ENCODE measurements around the gene ADAMTS3. TPM values are rescaled to one million over a fixed set of nuclear protein-coding genes. Genes with fewer than 3 reads are reported as not detected.

Gene ADAMTS3
- total and polyA plus RNA-seq, 2 donors (not counting 3 experiments of a cell fraction or from before 2014, with no cell fraction given): 0.37 to 1.3 TPM

DNA sequence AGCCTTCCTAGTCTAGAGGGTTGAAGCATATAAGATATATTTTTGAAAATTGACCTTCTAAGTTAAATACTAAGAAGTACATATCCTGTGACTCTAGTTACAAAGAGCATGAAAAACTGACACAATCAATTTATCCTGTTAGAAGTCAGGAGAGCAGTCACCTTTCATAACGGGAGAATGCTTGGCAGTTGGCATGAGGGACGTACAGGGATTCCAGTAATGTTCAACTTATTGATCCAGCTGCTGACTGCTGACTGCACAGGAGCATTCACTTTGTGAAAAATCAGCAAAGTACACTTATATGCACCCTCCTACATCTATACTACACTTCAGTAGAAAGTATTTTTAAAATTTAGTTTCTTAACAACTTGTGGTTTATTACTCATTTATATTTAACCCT is 4.2 kb downstream of the ADAMTS3 start:
- Histone ChIP-seq H3K9ac (replicated peaks; ENCODE audit: extremely low read depth, insufficient read depth, low read length) (no peak overlapping the region), H3K4me1 (ENCODE audit: control insufficient read depth, extremely low read depth, insufficient read depth, low read length) (peaks cover 21% of the 10 kb centered on the region), H3K36me3 (ENCODE audit: control insufficient read depth in 2 of 2, extremely low read depth in 1 of 2, insufficient read depth in 2 of 2, low read length in 2 of 2) (no peaks in the 10 kb centered on the region), H3K9me1 (replicated peaks; ENCODE audit: control insufficient read depth, extremely low read depth, insufficient read depth, low read length) (no peaks in the 10 kb centered on the region), H2AFZ (ENCODE audit: low read depth, low read length) (no peak overlapping the region), H3K4me2 (ENCODE audit: insufficient read depth, low read length) (no peak overlapping the region), H3K4me3 (replicated peaks in 1 of 3; ENCODE audit: insufficient read depth in 1 of 3, low read depth in 1 of 3, low read length in 3 of 3) (no peak overlapping the region), H3K79me2 (ENCODE audit: control insufficient read depth, insufficient read depth, low read length) (no peaks in the 10 kb centered on the region), H4K20me1 (replicated peaks; ENCODE audit: control insufficient read depth, extremely low read depth, insufficient read depth, low read length) (no peaks in the 10 kb centered on the region), H3K9me3 (replicated peaks; ENCODE audit: control insufficient read depth, insufficient read depth, low read length) (no peaks in the 10 kb centered on the region), H3K27me3 (ENCODE audit: control insufficient read depth in 2 of 2, insufficient read depth in 2 of 2, low read length in 2 of 2) (no peaks in the 10 kb centered on the region), H3K27ac (ENCODE audit: insufficient read depth, low read depth, low read length) (no peak overlapping the region)
- dilution Hi-C loops (cut with MboI; ENCODE audit: extremely low pct_ligation_motif_present, low sequenced_read_pairs) (no loop called here), intact Hi-C loops (cut with micrococcal nuclease) (loop anchor here (10.0 kb wide), 2 partner anchors 240 to 410 kb away; no protein-coding TSS in a partner anchor)
- DNase-seq (ENCODE audit: low read depth, low spot score): no peak
- BruUV-seq (replicated peaks): no TSS peak
- no peak for TF ChIP-seq GATA2 (IDR thresholded peaks at IDR 0.05; ENCODE audit: insufficient read depth, insufficient read length, low read depth, low read length)
- TF ChIP-seq POLR2AphosphoS5 (IDR thresholded peaks at IDR 0.05; ENCODE audit: insufficient read depth, low read depth, low read length): no peak
- no peak for TF ChIP-seq JUN (IDR thresholded peaks at IDR 0.05; ENCODE audit: borderline replicate concordance, insufficient read depth, insufficient read length, low read depth)
- TF ChIP-seq, protein P1, sequence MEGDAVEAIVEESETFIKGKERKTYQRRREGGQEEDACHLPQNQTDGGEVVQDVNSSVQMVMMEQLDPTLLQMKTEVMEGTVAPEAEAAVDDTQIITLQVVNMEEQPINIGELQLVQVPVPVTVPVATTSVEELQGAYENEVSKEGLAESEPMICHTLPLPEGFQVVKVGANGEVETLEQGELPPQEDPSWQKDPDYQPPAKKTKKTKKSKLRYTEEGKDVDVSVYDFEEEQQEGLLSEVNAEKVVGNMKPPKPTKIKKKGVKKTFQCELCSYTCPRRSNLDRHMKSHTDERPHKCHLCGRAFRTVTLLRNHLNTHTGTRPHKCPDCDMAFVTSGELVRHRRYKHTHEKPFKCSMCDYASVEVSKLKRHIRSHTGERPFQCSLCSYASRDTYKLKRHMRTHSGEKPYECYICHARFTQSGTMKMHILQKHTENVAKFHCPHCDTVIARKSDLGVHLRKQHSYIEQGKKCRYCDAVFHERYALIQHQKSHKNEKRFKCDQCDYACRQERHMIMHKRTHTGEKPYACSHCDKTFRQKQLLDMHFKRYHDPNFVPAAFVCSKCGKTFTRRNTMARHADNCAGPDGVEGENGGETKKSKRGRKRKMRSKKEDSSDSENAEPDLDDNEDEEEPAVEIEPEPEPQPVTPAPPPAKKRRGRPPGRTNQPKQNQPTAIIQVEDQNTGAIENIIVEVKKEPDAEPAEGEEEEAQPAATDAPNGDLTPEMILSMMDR (IDR thresholded peaks at IDR 0.05; ENCODE audit: extremely low read depth in 1 of 2, insufficient read depth in 1 of 2, low read depth in 1 of 2, low read length in 2 of 2): no peak
- TF ChIP-seq FOS (IDR thresholded peaks at IDR 0.05; ENCODE audit: borderline replicate concordance, insufficient read depth, low read length): no peak
- TF ChIP-seq MYC (IDR thresholded peaks at IDR 0.05; ENCODE audit: low read depth, low read length): no peak
- TF ChIP-seq, protein P2, sequence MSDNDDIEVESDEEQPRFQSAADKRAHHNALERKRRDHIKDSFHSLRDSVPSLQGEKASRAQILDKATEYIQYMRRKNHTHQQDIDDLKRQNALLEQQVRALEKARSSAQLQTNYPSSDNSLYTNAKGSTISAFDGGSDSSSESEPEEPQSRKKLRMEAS (IDR thresholded peaks at IDR 0.05; ENCODE audit: insufficient read depth, insufficient read length): no peak
- TF ChIP-seq POLR2A (IDR thresholded peaks at IDR 0.05; ENCODE audit: low read depth, low read length): no peak
- no peak for TF ChIP-seq EZH2 (IDR thresholded peaks at IDR 0.05; ENCODE audit: borderline replicate concordance, low read depth, low read length, severe bottlenecking)
- FAIRE-seq: no peak
- CTCF ChIA-PET: no interaction called here
- POLR2A ChIA-PET: no interaction called here
